HG03442 (cell line): Measurements from ENCODE around the gene INSL6.
"Not testable (repeated sequence)": the region's sequence is repeated elsewhere in the genome, so short reads cannot be mapped to it uniquely, and the experiment has no call there.

Experiments used
- ATAC-seq: cut with Tn5 transposase; IDR thresholded peaks from one replicate; pipeline ENCODE4 v1.9.1; 2021; ENCODE audit warnings: mild to moderate bottlenecking, moderate library complexity; ENCODE audit not compliant: unreplicated experiment

INSL6 gene, protein sequence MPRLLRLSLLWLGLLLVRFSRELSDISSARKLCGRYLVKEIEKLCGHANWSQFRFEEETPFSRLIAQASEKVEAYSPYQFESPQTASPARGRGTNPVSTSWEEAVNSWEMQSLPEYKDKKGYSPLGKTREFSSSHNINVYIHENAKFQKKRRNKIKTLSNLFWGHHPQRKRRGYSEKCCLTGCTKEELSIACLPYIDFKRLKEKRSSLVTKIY

DNA sequence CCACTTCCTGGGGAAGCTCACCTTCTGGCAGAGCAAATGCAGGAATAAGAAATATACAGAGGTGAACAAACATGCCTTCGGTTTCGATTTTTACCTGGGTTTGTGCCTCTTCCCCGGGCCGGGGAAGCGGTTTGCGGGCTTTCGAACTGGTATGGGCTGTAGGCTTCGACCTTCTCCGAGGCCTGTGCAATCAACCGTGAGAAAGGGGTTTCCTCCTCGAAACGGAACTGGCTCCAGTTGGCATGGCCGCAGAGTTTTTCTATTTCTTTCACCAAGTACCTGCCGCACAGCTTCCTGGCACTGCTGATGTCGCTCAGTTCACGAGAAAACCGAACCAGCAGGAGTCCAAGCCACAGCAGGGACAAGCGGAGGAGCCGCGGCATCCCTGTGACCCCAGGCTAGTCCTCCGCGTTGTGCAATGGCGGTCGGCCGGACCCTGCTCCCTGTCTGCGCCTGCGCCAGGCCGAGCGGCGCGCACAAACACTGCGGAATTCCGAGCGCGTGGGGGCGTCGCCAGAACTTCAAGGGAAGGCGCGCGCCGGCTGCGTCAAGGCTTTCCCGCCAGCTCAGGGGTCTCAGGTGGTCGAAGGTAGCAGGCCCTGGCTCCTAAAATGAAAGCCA lies at the start of gene INSL6:
TSS of gene INSL6 (minus strand) at position 420 of the 621 bp plus-strand sequence. CDS start at position 383, 37 bp downstream.
- ATAC-seq, result no peak

DNA sequence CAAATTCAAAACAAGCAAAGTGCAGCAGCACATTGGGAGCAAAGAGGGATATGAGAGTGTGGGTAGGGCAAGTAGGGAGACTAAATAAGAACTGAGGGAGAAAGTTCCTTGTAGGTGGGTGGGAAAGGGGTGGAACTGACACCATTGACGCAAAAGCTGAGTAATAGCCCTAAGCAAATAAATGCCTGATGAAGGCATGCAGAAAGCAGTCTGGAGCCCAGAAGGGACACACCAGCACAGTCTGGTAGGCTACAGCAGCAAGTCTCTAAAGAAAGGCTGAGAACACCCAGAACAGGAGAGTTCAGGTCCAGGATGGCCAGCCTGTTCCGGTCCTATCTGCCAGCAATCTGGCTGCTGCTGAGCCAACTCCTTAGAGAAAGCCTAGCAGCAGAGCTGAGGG lies 45.8 kb upstream of the INSL6 start, which contains the start of gene INSL4:
TSS of gene INSL4 (plus strand) at position 208 of the 400 bp plus-strand sequence. CDS start at position 313, 105 bp downstream.
- no peak for ATAC-seq

DNA sequence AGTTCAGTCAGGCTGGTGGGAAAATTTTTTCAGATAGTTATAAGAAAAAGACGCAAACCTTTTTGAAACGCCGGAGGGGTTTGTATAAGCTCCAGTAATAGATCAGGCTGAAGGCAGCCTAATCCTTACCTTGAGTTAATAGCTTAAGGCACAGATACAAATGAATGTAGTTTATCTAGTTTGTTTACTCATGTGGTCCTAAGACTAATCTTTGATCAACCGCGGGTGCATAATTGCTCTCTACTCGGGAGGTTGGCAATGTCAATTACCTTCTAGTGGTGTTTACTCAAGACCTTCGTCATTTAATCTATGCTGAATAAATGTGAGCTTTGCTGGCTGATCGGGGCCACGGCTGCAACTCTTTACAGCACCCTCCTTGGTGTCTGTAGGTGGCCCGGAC lies 45.1 kb upstream of the INSL6 start:
- ATAC-seq, result no peak

DNA sequence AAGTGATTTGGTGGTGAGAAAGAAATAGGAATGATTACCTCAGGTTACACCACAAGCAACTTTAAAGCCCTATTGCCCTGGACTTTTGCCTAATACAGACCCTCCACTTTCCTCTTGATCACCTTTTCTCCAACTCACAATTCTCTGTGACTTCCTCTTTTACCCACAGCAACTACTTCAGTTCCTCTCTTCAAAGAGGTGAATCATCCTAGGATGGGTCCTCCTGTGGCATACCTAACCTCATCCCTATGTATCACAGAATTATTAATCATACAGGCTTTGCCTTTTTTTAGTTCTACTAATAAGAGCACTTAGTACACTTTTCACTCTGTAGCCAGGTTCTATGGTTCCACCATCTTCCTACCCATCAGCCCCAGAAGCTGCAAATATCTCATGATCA lies 19.6 kb upstream of the INSL6 start:
- no peak for ATAC-seq

DNA sequence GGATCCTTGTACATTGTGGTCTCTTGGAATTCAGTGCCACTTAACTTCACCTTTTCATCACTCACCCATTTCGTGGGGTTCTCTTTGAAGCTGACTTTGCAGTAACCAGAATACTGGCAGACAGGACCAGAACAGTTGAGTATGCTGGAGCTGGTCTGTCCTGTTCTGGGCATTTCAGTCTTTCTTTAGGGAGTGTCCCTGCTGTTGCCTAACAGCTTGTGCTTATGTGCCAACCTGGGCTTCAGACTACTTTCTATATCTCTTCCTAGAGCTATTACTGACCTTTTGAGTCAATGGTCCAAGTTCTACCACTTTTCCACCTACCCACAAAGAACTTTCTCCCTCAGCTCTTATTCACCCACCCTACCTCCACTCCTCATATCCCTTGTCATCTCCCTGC lies 10.0 kb upstream of the INSL6 start:
- ATAC-seq, result no peak

DNA sequence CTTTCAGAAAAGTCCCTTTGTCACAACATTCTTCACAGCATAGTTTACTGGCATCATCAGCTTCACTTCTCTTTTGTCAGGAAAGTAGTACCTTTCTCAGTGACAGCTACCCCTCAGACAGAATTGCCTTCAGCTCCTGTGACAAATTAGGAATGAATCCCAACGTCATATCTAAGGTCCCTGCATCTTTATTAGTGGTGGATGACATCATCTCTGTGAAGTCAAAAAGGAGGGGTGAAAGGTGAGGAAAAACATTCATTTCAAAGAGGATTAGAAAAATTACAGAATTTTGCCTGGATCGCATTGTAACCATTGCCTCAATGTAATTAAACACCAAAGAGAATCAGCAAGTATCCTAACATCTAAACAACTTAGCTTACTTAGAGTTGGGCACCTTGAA lies 7.9 kb upstream of the INSL6 start:
- ATAC-seq, result no peak

DNA sequence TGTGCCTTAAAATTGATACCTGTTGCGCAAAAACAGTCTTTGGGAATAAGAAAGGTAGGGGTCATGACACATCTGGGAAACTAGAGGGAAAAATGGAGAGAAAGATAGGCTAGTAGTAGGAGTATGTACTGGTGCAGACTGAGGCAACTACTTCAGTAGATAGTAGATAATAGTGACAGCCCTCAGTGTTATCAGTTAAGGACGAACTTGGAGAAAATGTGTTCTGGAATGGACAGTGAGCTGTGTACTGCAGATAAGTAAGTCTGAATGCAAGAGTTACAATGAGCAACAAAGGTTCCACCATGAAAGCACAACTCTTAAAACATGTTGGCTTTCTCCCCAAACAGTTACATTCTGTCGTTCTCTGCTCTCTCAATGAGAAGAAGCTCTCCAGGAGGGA lies 6.5 kb upstream of the INSL6 start:
- ATAC-seq, result no peak

DNA sequence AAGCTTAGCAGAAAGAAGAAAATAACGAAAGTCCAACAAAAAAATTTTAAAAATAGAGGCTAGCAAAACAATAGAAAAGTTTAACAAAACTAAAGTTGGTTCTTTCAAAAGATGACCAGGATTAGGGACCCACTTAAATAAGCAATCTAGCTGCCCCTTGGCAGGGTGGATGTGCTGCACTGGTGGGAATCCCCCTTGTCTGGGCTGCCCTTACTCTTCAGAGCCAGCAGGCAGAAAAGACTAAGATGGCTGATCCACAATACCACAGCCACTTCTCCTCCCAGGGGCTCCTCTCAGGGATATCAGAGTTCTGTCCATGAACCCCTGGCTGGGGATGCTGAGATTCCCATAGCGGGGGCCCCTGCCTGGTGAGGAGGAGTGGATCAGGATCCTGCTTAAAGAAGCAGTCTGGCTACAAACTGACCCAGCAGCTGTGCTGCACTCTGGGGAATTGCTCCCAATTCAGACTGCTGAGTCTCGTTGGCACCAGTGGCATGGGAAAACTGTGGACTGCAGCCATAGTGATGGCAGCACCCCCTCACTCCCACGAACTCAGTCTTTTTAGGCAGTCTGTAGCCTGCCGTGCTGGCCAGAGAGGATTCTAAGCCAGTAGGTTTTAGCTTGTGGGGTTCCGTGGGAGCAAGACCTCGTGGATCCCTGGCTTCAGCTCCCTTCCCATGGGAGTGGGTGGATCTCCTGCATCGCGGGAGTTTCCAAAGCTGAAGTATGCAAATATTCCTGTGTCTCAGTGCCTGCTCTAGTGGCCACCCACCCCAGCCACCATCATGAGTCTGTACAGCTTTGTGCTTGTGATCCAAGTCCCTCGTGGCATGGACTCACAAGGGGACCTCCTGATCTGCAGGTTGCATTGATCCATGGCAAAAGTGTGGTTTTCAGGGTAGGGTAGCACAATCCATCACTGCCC lies 2.9 kb upstream of the INSL6 start:
- ATAC-seq, result no peak

DNA sequence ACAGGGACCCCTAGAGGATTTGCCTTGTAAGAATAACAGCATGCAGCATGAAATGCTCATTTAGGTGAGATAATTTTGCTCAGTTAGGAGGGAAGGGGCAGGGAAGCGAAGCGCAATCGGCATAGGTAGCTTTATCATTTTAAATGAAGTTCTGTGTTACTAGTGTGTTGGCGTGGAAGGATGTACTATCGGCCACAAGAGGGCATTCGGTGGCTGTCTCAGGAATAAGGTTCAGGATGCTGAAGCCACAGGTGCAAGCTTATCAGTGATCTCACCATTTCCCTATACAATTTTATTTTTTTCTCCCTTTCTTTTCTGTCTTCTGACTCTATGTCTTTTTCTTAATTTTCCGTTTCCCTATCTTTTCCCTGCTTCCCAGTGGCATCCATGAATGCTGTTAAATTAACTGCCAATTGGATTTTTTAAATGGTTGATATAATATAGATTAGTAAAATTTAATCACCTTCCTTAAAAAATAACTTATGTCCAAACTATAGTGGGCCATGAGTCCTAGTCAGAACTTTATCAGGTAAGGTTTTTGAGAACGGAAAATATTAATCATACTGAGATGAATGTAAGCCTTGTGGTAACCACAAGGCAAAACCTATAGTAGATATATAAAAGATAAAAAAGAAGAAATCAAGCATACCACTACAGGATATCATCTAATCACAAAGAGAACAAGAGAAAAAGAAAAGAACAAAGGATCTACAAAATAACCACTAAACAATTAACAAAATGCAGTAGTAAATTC lies 1.2 kb upstream of the INSL6 start:
- ATAC-seq, result peak; percentile 60

DNA sequence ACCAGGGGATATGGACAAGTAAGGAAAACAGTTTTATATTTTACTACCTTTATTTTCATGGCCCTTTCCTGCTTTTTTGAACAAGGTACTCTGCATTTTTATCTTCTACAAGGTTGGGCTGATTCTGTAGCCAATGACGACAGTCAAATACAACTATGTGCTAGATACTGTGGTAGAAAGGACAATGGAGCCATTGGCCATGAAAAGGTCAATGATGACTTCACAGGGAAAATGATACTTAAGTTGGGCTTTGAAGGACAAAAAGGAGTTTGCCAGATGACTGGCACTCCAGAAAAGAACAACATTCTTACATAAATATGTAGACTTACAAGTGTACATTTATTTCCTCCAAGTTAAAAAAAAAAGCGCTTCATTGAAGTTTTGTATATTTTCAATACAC lies 663 bp downstream of the INSL6 start:
- ATAC-seq, result no peak

DNA sequence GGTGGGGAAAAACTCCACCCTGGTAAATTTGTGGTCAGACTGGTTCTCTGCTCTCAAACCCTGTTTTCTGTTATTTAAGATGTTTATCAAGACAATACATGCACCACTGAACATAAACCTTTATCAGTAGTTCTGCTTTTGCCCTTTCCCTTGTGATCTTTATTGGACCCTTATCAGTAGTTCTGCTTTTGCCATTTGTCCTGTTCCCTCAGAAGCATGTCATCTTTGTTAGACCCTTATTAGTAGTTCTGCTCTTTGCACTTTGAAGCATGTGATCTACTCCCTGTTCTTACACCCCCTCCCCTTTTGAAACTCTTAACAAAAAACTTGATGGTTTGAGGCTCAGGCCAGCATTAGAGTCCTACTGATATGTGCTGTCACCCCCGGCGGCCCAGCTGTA lies 4.8 kb downstream of the INSL6 start:
- not testable (repeated sequence) for ATAC-seq

DNA sequence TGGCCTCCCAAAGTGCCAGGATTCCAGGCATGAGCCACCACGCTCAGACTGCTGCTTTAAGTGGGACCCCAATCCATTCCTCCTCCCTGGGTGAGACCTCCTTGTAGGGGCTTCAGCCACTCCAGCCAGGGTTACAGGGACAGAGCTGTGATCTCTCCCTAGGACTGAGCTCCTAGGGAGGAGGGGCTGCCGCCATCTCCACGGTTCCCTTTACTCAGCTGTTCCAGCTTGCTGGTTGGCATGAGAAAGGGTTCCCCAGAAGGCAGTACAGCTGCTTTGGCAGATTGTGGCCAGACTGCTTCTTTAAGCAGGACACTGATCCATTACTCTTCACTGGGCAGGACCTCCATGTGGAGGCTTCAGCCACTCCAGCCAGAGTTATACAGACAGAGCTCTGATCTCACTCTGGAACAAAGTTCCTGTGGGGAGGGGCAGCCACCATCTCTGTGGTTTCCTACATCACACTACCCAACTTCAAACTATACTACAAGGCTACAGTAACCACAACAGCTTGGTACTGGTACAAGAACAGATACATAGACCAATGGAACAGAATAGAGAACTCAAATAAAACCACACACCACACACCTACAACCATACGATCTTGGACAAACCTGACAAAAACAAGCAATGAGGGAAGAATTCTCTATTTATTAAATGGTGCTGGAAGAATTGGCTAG lies 7.2 kb downstream of the INSL6 start:
- no peak for ATAC-seq

DNA sequence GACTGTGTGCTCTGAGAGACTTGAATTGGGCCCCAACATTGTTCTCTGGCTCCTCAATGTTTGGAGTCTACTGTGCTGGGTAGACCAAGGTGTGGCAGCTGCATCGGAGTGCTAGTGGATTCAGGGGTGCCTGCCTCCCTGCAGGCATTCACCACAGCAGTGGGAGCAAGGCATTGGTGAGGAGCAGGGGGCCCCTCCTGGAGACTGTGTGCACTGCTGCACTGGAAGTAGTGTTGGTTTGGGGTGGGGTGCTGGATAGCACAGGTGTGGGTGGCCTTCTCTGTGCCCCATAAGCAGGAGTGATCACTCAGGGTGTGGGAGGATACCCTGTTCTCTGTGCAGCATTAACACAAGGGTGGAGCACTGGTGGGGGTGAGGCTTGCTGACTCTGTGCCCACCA lies 39.2 kb downstream of the INSL6 start:
- ATAC-seq, result no peak

DNA sequence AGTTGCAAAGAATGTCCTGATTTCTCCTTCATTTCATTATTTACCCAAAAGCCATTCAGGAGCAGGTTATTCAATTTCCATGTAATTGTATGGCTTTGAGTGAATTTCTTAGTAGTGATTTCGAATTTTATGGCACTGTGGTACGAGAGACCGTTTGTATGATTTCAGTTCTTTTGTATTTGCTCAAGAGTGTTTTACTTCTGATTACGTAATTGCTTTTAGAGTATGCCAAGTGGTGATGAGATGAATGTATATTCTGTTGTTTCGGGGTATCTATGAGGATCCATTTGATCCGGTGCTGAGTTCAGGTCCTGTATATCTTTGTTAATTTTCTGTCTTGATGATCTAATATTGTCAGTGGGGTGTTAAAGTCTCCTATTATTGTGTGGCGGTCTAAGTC lies 41.2 kb downstream of the INSL6 start:
- no peak for ATAC-seq

DNA sequence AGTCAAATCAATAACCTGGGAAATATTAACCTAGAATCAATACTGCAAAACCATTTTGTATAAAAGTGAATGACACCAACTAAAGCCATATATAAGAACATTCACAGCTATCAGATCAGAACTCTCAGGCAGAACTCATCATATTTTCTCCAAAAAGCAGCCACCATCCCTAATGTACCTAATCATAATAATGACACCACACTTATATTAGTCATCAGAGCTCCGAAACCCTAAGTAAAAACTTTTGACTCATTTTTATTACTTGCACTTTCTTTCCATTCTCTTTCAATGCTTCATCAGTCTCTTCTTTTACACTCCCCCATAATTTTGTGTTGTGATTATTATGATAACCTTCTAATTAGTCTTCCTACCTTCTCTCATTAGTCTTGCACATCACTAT lies 45.3 kb downstream of the INSL6 start:
- ATAC-seq, result no peak

DNA sequence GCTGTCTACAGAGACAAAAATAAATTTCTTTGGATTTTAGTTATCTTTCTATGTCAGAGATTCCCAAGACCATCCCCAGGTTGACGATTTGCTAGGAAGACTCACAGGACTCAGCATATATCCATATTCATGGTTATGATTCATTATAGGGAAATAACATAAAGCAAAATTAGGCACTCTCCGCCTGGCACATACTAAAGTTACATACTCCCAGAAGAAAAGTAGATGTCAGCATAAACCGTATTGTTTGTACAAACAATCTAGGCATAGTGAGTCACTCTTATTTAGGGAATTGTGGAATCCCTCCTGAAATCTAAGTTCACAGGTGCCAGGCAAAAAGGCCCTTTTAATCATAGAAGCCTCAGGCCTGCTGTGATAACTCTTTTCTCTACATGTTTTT lies 62.9 kb downstream of the INSL6 start:
- ATAC-seq, result no peak

DNA sequence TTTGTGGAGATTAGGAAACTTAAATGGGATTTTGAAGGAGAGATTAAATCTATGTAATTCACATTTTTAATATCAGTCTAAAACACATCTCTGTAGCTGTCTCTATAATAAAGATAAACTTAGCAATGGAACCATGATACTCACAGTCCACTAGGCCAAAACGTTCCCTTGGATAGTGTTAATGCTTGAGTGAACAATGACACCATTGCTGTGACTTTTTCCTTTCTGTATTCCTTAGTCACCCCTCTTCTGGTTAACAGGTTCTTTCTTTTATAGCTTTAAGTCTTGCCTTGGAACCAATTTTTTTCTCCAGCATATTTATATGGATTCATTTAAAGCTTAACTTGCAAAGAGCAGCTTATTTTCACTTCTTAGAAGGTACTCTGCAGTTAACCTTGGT lies 63.3 kb downstream of the INSL6 start:
- ATAC-seq, result no peak

DNA sequence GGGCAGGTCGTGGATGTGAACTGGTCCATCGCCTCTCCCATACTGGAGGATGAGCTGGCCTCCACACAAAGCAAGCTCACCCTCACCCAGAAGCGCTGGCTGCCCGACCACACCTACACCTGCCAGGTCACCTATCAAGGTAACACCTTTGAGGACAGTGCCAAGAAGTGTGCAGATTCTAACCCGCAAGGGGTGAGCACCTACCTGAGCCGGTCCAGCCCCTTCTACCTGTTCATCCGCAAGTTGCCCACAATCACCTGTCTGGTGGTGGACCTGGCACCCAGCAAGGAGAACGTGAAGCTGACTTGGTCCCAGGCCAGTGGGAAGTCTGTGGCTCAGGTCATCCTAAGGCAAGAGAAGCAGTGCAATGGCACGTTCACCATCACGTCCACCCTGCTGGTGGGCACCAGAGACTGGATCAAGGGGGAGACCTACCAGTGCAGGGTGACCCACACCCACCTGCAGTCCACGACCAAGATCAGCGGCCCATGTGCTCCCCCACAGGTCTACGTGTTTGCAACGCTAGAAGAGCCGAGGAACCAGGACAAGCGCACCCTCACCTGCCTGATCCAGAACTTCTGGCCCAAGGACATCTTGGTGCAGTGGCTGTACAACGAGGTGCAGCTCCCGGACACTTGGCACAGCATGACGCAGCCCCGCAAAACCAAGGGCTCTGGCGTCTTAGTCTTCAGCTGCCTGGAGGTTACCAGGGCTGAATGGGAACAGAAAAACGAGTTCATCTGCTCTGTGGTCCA lies 71.3 kb downstream of the INSL6 start:
- no peak for ATAC-seq
